PC-3 (cell line): ENCODE data around the gene SLC12A6.

ENCODE experiments used
- EZH2 ChIP-seq: fragments of 300-600 bp; sonication (generic); IDR thresholded peaks from one replicate; pipeline ENCODE4 v1.6.1; 2017; ENCODE audit warnings: antibody characterized with exemption, mild to moderate bottlenecking, low read length; ENCODE audit not compliant: unreplicated experiment
- EZH2phosphoT487 ChIP-seq: fragments of 300-600 bp; sonication (generic); IDR thresholded peaks from 2 replicates; pipeline ENCODE4 v1.6.1; 2018; ENCODE audit warnings: mild to moderate bottlenecking, antibody characterized with exemption, low read length, borderline replicate concordance
- TF ChIP-seq, protein P1 (sequence below): fragments of 300-600 bp; sonication (generic); conservative IDR thresholded peaks from 2 replicates; pipeline ENCODE4 v1.5.1; 2017; ENCODE audit warnings: antibody characterized with exemption, low read depth, mild to moderate bottlenecking, low read length

DNA sequence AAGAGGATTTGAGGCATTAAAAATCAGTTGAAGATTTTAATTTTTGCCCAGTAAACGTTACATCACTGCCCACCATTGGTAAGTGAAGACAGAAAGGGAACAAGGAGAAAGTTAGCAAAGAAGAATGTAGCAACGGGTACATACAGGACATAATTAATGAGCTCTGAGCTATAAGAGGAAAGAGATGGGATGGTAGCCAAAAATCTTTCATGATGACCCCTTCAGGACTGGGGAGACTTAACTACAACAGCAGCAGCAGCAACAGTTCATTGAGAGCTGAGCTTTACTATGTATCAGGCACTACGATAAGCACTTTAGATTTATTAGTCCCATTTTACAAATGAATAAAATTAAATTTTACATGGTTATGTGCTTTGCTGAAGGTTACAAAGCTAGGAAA, 94.4 kb downstream of the SLC12A6 start:
- TF ChIP-seq, protein P1, sequence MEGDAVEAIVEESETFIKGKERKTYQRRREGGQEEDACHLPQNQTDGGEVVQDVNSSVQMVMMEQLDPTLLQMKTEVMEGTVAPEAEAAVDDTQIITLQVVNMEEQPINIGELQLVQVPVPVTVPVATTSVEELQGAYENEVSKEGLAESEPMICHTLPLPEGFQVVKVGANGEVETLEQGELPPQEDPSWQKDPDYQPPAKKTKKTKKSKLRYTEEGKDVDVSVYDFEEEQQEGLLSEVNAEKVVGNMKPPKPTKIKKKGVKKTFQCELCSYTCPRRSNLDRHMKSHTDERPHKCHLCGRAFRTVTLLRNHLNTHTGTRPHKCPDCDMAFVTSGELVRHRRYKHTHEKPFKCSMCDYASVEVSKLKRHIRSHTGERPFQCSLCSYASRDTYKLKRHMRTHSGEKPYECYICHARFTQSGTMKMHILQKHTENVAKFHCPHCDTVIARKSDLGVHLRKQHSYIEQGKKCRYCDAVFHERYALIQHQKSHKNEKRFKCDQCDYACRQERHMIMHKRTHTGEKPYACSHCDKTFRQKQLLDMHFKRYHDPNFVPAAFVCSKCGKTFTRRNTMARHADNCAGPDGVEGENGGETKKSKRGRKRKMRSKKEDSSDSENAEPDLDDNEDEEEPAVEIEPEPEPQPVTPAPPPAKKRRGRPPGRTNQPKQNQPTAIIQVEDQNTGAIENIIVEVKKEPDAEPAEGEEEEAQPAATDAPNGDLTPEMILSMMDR = no peak
- TF ChIP-seq EZH2 = no peak
- TF ChIP-seq EZH2phosphoT487 = no peak
